Suprapubic skin (tissue), 4 donors: ENCODE data around the gene SH3YL1. TPM values are rescaled to one million over a fixed set of nuclear protein-coding genes. Genes with fewer than 3 reads are reported as not detected.

Experiments used
- DNase-seq, 2 donors: peaks; one replicate each; pipeline ENCODE4 v3.0.0-alpha.2; 2019; ENCODE audit warnings: low spot score in 2 of 2
- H3K27ac ChIP-seq: fragments of 200-600 bp; sonication (generic); one replicate; pipeline ENCODE4 v1.5.1; 2019
- H3K27me3 ChIP-seq: fragments of 200-600 bp; sonication (generic); one replicate; pipeline ENCODE4 v1.5.1; 2019
- H3K36me3 ChIP-seq: fragments of 200-600 bp; sonication (generic); one replicate; pipeline ENCODE4 v1.5.1; 2019
- H3K4me1 ChIP-seq: fragments of 200-600 bp; sonication (generic); one replicate; pipeline ENCODE4 v1.5.1; 2019
- H3K4me3 ChIP-seq: fragments of 200-600 bp; sonication (generic); one replicate; pipeline ENCODE4 v1.5.1; 2019; ENCODE audit warnings: mild to moderate bottlenecking
- H3K9me3 ChIP-seq: fragments of 200-600 bp; sonication (generic); one replicate; pipeline ENCODE4 v1.5.1; 2019
- EP300 ChIP-seq: sonication (generic); formaldehyde crosslinking; IDR thresholded peaks from one replicate; pipeline ENCODE4 v1.6.1; 2017; ENCODE audit warnings: antibody characterized with exemption
- POLR2A ChIP-seq, 2 donors: fragments of 450-650 bp; IDR thresholded peaks; one replicate each; pipeline ENCODE4 v1.6.1; 2017; ENCODE audit warnings: antibody characterized with exemption in 2 of 2, mild to moderate bottlenecking in 2 of 2, moderate library complexity in 2 of 2
- POLR2AphosphoS5 ChIP-seq, 3 donors: sonication (generic); formaldehyde crosslinking; IDR thresholded peaks; one replicate each; pipeline ENCODE4 v1.6.1; 2017; ENCODE audit warnings: antibody characterized with exemption in 3 of 3
- WGBS: methylation state at CpG from one replicate; pipeline ENCODE4 v1.1.5; 2018; 5-methylcytosine and 5-hydroxymethylcytosine counted together
- total RNA-seq, 4 donors: library from RNA; depleted of rRNA; stranded (reverse); fragments of >200 nt; gene quantifications; one replicate each; pipeline ENCODE4 v1.1.0, GENCODE V29; 2016
- TF ChIP-seq, protein P1 (sequence below), 2 donors: fragments of 200-600 bp in 1 of 2; fragments of 450-650 bp in 1 of 2; sonication (generic) in 1 of 2; IDR thresholded peaks; one replicate each; pipeline ENCODE4 v1.5.1; 2016 to 2019; ENCODE audit warnings: antibody characterized with exemption in 2 of 2, mild to moderate bottlenecking in 1 of 2, moderate library complexity in 1 of 2

SH3YL1 gene
- total RNA-seq, 4 donors from 2014 or later = 104 to 119 (median 118) TPM

DNA sequence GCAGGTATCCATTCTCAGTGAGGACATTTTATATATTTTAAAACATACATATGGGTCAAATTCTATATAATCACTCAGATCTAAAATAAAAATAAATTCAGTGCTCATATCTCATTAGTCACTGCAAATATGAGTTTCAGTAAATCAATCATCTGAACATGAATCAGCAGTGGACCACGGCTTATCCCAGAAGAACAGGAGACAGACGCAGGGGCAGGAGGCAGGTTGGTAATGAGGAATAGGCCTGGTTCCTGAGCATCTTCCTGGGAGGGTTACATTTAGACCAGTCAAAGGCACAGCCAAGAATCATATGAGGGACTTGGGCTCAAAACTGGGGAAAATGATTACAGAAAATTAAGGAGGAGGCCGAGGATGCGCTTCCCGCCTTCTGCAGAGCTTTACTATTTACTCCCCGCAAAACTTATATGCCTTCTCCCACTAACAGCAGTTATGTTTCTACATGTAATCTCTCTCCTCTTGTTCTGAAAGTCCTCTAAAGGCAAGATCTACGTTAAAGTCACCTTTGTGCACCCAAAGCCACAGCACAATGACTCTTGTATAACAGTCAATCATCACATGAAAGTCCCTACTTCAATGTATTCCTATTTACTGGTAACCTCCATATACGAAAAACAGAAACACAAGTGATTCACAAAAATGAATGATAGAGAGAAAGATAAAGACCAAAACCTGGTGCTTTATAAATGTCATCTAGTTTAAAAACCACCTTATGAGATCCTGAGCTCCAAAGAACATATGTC is 35.1 kb downstream of the SH3YL1 start:
- Histone ChIP-seq H3K4me1 (no peaks in the 10 kb centered on the region), H3K9me3 (no peaks in the 10 kb centered on the region), H3K27ac (no peak overlapping the region), H3K36me3 (peaks cover 72% of the 10 kb centered on the region), H3K27me3 (no peaks in the 10 kb centered on the region), H3K4me3 (no peak overlapping the region)
- WGBS = 96% methylated on average over 8 of the region's 8 CpGs
- TF ChIP-seq POLR2AphosphoS5 (IDR thresholded peaks at IDR 0.05) (no peak), POLR2A (IDR thresholded peaks at IDR 0.05) (no peak)
- DNase-seq = no peak

DNA sequence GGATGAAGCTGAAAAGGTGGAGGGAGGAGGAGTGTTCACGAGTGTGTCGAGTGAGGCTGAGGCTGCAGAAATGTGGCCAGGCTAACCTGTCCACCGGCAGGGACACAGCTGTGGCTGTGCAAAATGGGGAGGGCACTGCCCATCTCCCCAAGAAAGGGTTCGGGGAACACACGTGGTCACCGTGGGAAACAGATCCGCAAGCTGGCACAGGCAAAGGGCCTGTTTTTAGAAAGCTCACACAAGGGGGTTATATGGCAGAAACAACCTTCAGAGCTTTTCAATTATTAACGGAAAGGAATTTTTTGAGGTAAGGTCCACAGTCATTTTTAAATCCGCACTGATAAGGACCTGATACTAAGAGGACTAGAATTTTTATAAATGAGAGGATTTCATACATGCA is 35.7 kb downstream of the SH3YL1 start:
- 96% methylated on average over 9 of the region's 9 CpGs for WGBS
- Histone ChIP-seq H3K4me3 (no peak overlapping the region), H3K9me3 (no peaks in the 10 kb centered on the region), H3K4me1 (no peaks in the 10 kb centered on the region), H3K27ac (no peak overlapping the region), H3K27me3 (no peaks in the 10 kb centered on the region), H3K36me3 (peaks cover 74% of the 10 kb centered on the region)
- TF ChIP-seq POLR2AphosphoS5 (IDR thresholded peaks at IDR 0.05) (no peak), EP300 (no peak), POLR2A (IDR thresholded peaks at IDR 0.05) (no peak)
- TF ChIP-seq, protein P1, sequence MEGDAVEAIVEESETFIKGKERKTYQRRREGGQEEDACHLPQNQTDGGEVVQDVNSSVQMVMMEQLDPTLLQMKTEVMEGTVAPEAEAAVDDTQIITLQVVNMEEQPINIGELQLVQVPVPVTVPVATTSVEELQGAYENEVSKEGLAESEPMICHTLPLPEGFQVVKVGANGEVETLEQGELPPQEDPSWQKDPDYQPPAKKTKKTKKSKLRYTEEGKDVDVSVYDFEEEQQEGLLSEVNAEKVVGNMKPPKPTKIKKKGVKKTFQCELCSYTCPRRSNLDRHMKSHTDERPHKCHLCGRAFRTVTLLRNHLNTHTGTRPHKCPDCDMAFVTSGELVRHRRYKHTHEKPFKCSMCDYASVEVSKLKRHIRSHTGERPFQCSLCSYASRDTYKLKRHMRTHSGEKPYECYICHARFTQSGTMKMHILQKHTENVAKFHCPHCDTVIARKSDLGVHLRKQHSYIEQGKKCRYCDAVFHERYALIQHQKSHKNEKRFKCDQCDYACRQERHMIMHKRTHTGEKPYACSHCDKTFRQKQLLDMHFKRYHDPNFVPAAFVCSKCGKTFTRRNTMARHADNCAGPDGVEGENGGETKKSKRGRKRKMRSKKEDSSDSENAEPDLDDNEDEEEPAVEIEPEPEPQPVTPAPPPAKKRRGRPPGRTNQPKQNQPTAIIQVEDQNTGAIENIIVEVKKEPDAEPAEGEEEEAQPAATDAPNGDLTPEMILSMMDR (IDR thresholded peaks at IDR 0.05) = no peak
- DNase-seq = no peak

DNA sequence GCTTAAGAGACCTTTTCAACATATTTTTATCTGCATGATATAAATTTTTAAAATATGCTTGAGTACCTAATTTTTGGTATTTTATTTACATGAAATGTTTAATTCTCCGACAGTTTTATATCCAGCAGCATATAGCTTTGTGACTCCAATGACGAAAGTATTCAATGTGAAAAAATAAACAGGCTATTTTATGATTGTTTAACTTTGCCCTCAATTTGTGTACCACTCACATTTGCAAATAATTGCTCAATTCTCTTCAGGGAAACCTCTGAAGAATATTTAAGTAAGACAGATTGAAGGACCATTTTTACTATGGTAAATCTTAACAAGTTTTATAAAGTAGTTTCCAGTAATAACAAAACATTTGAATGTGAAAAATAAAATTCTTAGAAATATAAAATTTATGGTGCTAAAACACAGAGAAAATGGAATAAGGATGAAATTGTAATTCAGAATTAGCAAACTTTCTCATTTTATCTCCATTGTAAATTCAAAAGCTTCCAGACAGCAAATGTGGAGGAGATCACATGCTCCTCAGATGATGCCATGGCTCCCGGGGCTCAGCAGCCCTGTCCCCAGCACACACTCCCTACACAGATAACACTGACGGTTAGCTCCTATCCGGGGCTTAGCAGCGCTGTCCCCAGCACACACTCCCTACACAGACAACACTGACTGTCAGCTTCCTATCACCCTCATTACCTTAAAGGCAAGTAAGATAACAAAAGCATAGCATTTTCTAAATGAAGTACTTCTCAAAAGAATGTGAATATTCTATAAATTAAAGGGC is 39.7 kb downstream of the SH3YL1 start:
- no peak for TF ChIP-seq EP300
- TF ChIP-seq POLR2A (IDR thresholded peaks at IDR 0.05) = no peak
- TF ChIP-seq, protein P1 (IDR thresholded peaks at IDR 0.05) = no peak
- no peak for TF ChIP-seq POLR2AphosphoS5 (IDR thresholded peaks at IDR 0.05)
- DNase-seq = no peak
- Histone ChIP-seq H3K9me3 (no peaks in the 10 kb centered on the region), H3K27ac (no peak overlapping the region), H3K36me3 (peaks cover 70% of the 10 kb centered on the region), H3K27me3 (no peaks in the 10 kb centered on the region), H3K4me1 (no peaks in the 10 kb centered on the region), H3K4me3 (no peak overlapping the region)
- WGBS = 91% methylated on average over 6 of the region's 6 CpGs

DNA sequence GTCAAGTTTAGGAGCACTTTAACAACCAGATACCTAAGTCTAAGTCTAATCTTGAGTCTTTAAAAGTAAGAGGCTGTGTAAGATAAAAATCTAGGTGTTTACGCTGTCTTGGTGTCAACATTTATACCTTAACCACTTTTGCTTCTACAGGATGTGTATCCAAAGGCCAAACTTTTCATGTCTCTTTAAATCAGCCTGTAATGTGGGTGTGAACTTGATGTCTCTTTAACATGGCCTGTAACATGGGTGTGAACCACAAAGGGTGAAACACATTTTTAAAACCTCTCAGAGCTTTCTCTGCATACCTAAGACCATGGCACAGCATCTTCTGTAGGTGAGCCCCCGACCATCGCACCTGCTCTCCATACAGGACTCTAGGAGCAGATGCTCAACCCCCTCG is 40.4 kb downstream of the SH3YL1 start:
- WGBS = 91% methylated on average over 4 of the region's 4 CpGs
- Histone ChIP-seq H3K4me1 (no peaks in the 10 kb centered on the region), H3K4me3 (no peak overlapping the region), H3K27me3 (no peaks in the 10 kb centered on the region), H3K9me3 (no peaks in the 10 kb centered on the region), H3K27ac (no peak overlapping the region), H3K36me3 (peaks cover 70% of the 10 kb centered on the region)
- no peak for DNase-seq
- TF ChIP-seq EP300 (no peak), POLR2AphosphoS5 (IDR thresholded peaks at IDR 0.05) (no peak), POLR2A (IDR thresholded peaks at IDR 0.05) (no peak)
- TF ChIP-seq, protein P1 (IDR thresholded peaks at IDR 0.05) = no peak

DNA sequence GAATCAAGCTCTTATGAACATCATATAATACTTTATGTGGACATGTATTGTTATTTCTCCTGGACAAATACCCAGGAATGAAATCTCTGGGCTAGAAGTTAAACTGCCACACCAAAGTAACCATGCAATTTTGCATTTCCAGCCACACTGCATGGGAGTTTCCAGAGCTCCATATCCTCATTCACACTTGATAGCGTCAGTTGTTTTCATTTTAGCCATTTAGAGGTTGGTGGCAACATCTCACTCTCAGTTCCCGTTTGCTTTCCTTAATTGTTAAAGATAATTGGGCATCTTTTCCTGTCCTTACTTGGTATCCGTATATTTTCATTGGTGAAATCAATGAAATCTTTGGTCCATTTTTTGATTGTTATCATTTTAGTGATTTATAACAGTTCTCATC is 47.8 kb downstream of the SH3YL1 start:
- Histone ChIP-seq H3K36me3 (peaks cover 25% of the 10 kb centered on the region), H3K4me3 (no peak overlapping the region), H3K9me3 (no peaks in the 10 kb centered on the region), H3K4me1 (no peaks in the 10 kb centered on the region), H3K27me3 (peaks cover 15% of the 10 kb centered on the region), H3K27ac (no peak overlapping the region)
- DNase-seq = no peak
- 92% methylated on average over 3 of the region's 3 CpGs for WGBS
- TF ChIP-seq POLR2AphosphoS5 (IDR thresholded peaks at IDR 0.05) (no peak), POLR2A (IDR thresholded peaks at IDR 0.05) (no peak), EP300 (no peak)
- TF ChIP-seq, protein P1 (IDR thresholded peaks at IDR 0.05) = no peak
